ENCODE results near the gene VEZF1. TPM values are rescaled to one million over a fixed set of nuclear protein-coding genes. Genes with fewer than 3 reads are reported as not detected.

VEZF1 gene
- total RNA-seq, 1 experiment from 2014 or later = 78.1 TPM

GRCh38 chr17:57990037-57990436 lies 2.0 kb upstream of the VEZF1 start:
- H3K9me2 ChIP-seq (replicated peaks; ENCODE audit: low read length) = no peaks in the 10 kb centered on the region
- ATAC-seq = no peak
- CTCF ChIA-PET = interaction anchor here (0.5 to 3.3 kb wide), 4 partner anchors 10 to 130 kb away, joined by 3 to 20 read pairs (median 4); no protein-coding TSS in a partner anchor

GRCh38 chr17:57988301-57989250 lies 522 bp upstream of the VEZF1 start:
- Histone ChIP-seq H3K9ac (ENCODE audit: low read length) (peak overlapping the region; percentile 89), H3K27me3 (ENCODE audit: low read length) (no peaks in the 10 kb centered on the region), H3K36me3 (ENCODE audit: low read depth, low read length) (peaks cover 15% of the 10 kb centered on the region; the same call in 1 of the 2 replicates), H3K27ac (ENCODE audit: low read length) (peak overlapping the region; percentile 87), H3K79me2 (ENCODE audit: low read length) (peaks cover 42% of the 10 kb centered on the region), H4K20me1 (ENCODE audit: low read length) (peaks cover 21% of the 10 kb centered on the region), H3F3A (ENCODE audit: low read length, unreplicated experiment) (peaks cover 16% of the 10 kb centered on the region), H3K9me3 (ENCODE audit: low read length) (no peaks in the 10 kb centered on the region), H2AFZ (ENCODE audit: low read length) (peak overlapping the region; percentile 71), H3K4me3 (ENCODE audit: low read length) (peak overlapping the region; percentile 80), H3K4me2 (ENCODE audit: low read length) (peak overlapping the region; percentile 85), H3K9me2 (replicated peaks; ENCODE audit: low read length) (no peaks in the 10 kb centered on the region), H3K4me1 (ENCODE audit: insufficient read depth, low read length) (peaks cover 36% of the 10 kb centered on the region)
- TSS peak; percentile 31 for BruUV-seq (replicated peaks)
- no peak for TF ChIP-seq EZH2phosphoT487 (IDR thresholded peaks at IDR 0.05; ENCODE audit: borderline replicate concordance, low read length)
- no peak for TF ChIP-seq EZH2 (IDR thresholded peaks at IDR 0.05; ENCODE audit: low read length, unreplicated experiment)
- no peak; the same call in 1 of the 2 replicates for TF ChIP-seq CTCF (conservative IDR thresholded peaks at IDR 0.05; ENCODE audit: low read depth, low read length)
- CTCF ChIA-PET = interaction anchor here (0.5 to 3.3 kb wide), 6 partner anchors 8 to 113 kb away, joined by 4 to 20 read pairs (median 4); no protein-coding TSS in a partner anchor
- POLR2A ChIA-PET (ENCODE audit: unreplicated experiment) = interaction anchor here (0.5 to 1.3 kb wide), 10 partner anchors 11 to 364 kb away, joined by 3 to 9 read pairs (median 4); partner anchors contain the start of gene SUPT4H1
- peak; percentile 79 for DNase-seq
- peak; percentile 64 for ATAC-seq
- intact Hi-C loops (cut with micrococcal nuclease) = no loop called here

More at GRCh38 chr17:57990037-57990436, 2.0 kb upstream of the VEZF1 start:
- Histone ChIP-seq H3K27ac (ENCODE audit: low read length) (no peak overlapping the region), H3K9ac (ENCODE audit: low read length) (no peak overlapping the region), H2AFZ (ENCODE audit: low read length) (no peak overlapping the region), H3K4me1 (ENCODE audit: insufficient read depth, low read length) (peaks cover 21% of the 10 kb centered on the region), H3K27me3 (ENCODE audit: low read length) (no peaks in the 10 kb centered on the region), H3K36me3 (ENCODE audit: low read depth, low read length) (peaks cover 1% of the 10 kb centered on the region; the same call in 1 of the 2 replicates), H4K20me1 (ENCODE audit: low read length) (peaks cover 8% of the 10 kb centered on the region), H3K79me2 (ENCODE audit: low read length) (peaks cover 28% of the 10 kb centered on the region), H3K4me3 (ENCODE audit: low read length) (no peak overlapping the region), H3K4me2 (ENCODE audit: low read length) (no peak overlapping the region), H3F3A (ENCODE audit: low read length, unreplicated experiment) (peaks cover 28% of the 10 kb centered on the region), H3K9me3 (ENCODE audit: low read length) (no peaks in the 10 kb centered on the region)
- BruUV-seq (replicated peaks) = no TSS peak
- intact Hi-C loops (cut with micrococcal nuclease) = no loop called here
- TF ChIP-seq CTCF (conservative IDR thresholded peaks at IDR 0.05; ENCODE audit: low read depth, low read length) (no peak), EZH2phosphoT487 (IDR thresholded peaks at IDR 0.05; ENCODE audit: borderline replicate concordance, low read length) (no peak), EZH2 (IDR thresholded peaks at IDR 0.05; ENCODE audit: low read length, unreplicated experiment) (no peak)
- no peak for DNase-seq
- POLR2A ChIA-PET (ENCODE audit: unreplicated experiment) = interaction anchor here (0.5 to 1.0 kb wide), 3 partner anchors 36 to 162 kb away, joined by 3 to 8 read pairs (median 8); no protein-coding TSS in a partner anchor
